Duodenal mucosa (tissue), 2 donors: ENCODE measurements around the gene JAZF1.

Source experiments
- H3K27ac ChIP-seq: one replicate; pipeline ENCODE4 v1.7.0; 2013; ENCODE audit warnings: low read depth, low read length
- H3K27me3 ChIP-seq, 2 donors: one replicate each; pipeline ENCODE4 v1.7.0; 2013; ENCODE audit warnings: low read length in 2 of 2, control low read depth in 1 of 2; ENCODE audit not compliant: insufficient read depth in 2 of 2, control insufficient read depth in 1 of 2
- H3K36me3 ChIP-seq, 2 donors: one replicate each; pipeline ENCODE4 v1.7.0; 2013; ENCODE audit warnings: low read length in 2 of 2, control low read depth in 1 of 2; ENCODE audit not compliant: insufficient read depth in 2 of 2, control insufficient read depth in 1 of 2
- H3K4me1 ChIP-seq, 2 donors: one replicate each; pipeline ENCODE4 v1.7.0; 2013; ENCODE audit warnings: low read length in 2 of 2, control low read depth in 1 of 2; ENCODE audit not compliant: insufficient read depth in 2 of 2, control insufficient read depth in 1 of 2
- H3K4me3 ChIP-seq, 2 donors: one replicate each; pipeline ENCODE4 v1.7.0; 2013; ENCODE audit warnings: low read length in 2 of 2, low read depth in 1 of 2
- H3K9ac ChIP-seq, 2 donors: one replicate each; pipeline ENCODE4 v1.7.0; 2013; ENCODE audit warnings: low read length in 2 of 2, low read depth in 1 of 2
- H3K9me3 ChIP-seq, 2 donors: one replicate each; pipeline ENCODE4 v1.7.0; 2013; ENCODE audit warnings: low read length in 2 of 2, control low read depth in 1 of 2; ENCODE audit not compliant: control insufficient read depth in 1 of 2

JAZF1 gene

GRCh38 chr7:28005847-28006231, 174.8 kb downstream of the JAZF1 start:
- H3K4me1 ChIP-seq = no peaks in the 10 kb centered on the region
- no peaks in the 10 kb centered on the region for H3K9me3 ChIP-seq
- H3K27ac ChIP-seq = no peak overlapping the region
- no peak overlapping the region for H3K4me3 ChIP-seq
- no peak overlapping the region for H3K9ac ChIP-seq
- no peaks in the 10 kb centered on the region for H3K27me3 ChIP-seq
- H3K36me3 ChIP-seq = no peaks in the 10 kb centered on the region

DNA sequence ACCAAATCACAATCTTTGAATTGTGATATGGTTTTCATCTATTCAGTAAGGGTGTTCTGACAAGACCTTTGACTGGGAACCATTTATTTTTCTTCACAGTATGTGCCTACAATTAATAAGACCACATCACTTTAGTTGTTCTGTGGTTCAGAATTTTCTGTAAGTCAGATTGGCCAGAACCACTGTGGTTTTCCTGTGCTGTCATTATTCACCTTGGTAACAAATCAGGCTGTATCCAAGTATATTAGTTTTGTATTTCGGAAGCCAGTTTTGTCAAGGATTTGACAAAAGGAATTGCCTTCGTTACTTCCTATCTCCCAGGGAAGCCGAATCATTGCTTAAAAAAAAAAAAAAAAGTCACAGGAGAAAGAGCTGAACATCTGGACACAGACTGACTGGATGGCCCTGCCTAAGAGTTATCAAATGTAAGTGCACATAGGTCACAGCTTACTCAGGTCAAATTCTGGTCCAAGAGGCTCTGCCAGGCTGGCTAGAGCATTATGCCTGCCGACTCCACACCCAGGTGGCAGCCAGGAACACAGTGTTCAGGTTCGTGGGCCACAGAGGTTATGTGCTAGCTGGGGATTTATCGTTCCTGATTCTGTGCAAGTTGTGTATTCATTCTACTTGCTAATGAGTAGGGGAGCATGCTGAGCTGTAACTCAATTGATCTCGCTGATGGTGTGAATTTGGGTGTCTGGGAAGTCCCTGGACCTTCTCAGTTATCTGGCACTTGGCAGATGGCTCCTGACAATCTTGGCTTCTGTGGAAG, 175.3 kb downstream of the JAZF1 start:
- H3K27me3 ChIP-seq = no peaks in the 10 kb centered on the region
- no peak overlapping the region for H3K4me3 ChIP-seq
- no peaks in the 10 kb centered on the region for H3K9me3 ChIP-seq
- no peak overlapping the region for H3K27ac ChIP-seq
- no peaks in the 10 kb centered on the region for H3K36me3 ChIP-seq
- no peak overlapping the region for H3K9ac ChIP-seq
- H3K4me1 ChIP-seq = no peaks in the 10 kb centered on the region

- H3K27ac ChIP-seq = no peak overlapping the region
- H3K27me3 ChIP-seq = no peaks in the 10 kb centered on the region
- H3K4me1 ChIP-seq = no peaks in the 10 kb centered on the region
- no peaks in the 10 kb centered on the region for H3K36me3 ChIP-seq
- H3K4me3 ChIP-seq = no peak overlapping the region
- H3K9ac ChIP-seq = no peak overlapping the region
- H3K9me3 ChIP-seq = no peaks in the 10 kb centered on the region
Measured at GRCh38 chr7:28003408-28003807, 177.2 kb downstream of the JAZF1 start.

DNA sequence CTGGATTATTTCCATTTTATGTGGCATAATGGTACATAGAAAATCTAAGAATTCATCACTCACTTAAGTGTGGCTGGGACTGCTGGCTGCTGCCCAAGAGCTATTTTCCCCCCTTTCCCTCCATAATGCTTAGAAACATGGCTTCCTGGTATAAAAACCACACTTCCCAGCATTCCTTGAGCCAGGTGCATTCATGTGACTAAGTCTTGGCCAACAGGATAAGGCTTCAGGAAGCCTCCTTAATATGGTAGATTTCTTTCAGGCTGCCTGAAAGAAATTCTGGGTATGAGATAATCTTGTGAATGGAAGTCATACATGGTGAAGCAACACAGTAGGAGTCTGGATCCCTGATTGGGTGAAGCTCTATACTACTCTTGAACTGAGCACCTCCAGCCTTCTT, 178.0 kb downstream of the JAZF1 start:
- Histone ChIP-seq H3K4me3 (no peak overlapping the region), H3K27ac (no peak overlapping the region), H3K9me3 (no peaks in the 10 kb centered on the region), H3K27me3 (no peaks in the 10 kb centered on the region), H3K4me1 (no peaks in the 10 kb centered on the region), H3K36me3 (no peaks in the 10 kb centered on the region), H3K9ac (no peak overlapping the region)

DNA sequence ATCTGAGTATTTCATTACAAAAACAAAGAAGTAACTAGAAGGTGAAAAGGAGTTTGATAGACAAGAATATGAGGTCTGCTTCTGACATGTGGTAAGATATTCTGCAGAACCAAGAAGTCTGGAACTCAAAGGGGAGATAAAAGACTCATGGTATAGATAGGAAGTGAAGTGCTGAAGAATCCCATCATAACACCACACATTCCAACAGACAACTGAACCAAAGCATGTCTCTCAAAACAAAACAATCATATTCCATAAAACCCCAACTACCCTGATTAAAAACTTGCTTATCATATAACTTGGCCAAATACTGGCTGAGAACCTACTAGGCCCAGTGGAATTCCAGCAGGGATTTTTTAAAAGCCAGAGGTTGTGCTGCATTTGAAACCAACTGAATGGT, 178.7 kb downstream of the JAZF1 start:
- no peaks in the 10 kb centered on the region for H3K9me3 ChIP-seq
- H3K9ac ChIP-seq = no peak overlapping the region
- no peak overlapping the region for H3K4me3 ChIP-seq
- H3K27me3 ChIP-seq = no peaks in the 10 kb centered on the region
- no peaks in the 10 kb centered on the region for H3K4me1 ChIP-seq
- H3K36me3 ChIP-seq = no peaks in the 10 kb centered on the region
- no peak overlapping the region for H3K27ac ChIP-seq

DNA sequence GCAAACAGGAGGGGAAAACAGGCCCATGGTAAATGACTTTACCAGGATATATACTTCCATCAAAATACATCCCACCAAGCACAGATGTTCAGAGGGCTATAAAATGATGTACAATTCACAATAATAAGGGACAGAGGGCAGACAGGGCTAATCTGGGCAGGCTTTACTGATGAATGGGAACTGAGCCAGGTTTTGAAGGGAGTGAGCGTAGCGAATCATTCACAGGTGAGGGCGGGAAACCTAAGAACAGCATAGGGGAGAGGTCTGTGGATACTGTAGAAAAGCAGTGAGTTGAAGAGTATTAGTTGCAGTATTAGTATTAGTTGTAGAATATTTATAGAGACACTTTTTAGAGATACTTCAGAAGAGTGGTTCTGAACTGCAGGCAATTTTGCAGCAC, 180.8 kb downstream of the JAZF1 start:
- H3K4me3 ChIP-seq = no peak overlapping the region
- H3K36me3 ChIP-seq = no peaks in the 10 kb centered on the region
- peaks cover 0 to 4% of the 10 kb centered on the region in 2 donors for H3K4me1 ChIP-seq
- H3K9me3 ChIP-seq = no peaks in the 10 kb centered on the region
- H3K27ac ChIP-seq = no peak overlapping the region
- no peak overlapping the region for H3K9ac ChIP-seq
- no peaks in the 10 kb centered on the region for H3K27me3 ChIP-seq

DNA sequence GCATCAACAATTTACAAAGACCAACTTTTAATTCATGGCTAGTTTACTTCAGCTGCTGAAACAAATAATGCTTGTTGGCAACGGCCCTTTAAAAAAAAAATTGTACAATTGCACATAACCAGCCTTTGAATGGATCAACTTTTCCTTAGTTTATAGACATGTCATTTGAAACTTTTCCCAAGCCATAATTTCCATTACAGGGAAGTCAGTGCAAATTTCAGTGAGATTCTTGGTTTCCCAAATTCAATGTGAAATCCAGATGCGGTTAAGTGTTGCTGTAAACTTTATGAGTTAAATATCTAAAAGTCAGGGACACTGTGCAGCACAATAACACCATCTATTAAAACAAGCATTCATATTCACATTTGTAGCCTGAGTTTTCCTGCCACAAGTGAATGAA, 182.2 kb downstream of the JAZF1 start:
- no peak overlapping the region for H3K9ac ChIP-seq
- H3K27me3 ChIP-seq = no peaks in the 10 kb centered on the region
- no peak overlapping the region for H3K27ac ChIP-seq
- H3K4me3 ChIP-seq = no peak overlapping the region
- H3K9me3 ChIP-seq = no peaks in the 10 kb centered on the region
- peaks cover 0 to 6% of the 10 kb centered on the region in 2 donors for H3K4me1 ChIP-seq
- H3K36me3 ChIP-seq = no peaks in the 10 kb centered on the region

DNA sequence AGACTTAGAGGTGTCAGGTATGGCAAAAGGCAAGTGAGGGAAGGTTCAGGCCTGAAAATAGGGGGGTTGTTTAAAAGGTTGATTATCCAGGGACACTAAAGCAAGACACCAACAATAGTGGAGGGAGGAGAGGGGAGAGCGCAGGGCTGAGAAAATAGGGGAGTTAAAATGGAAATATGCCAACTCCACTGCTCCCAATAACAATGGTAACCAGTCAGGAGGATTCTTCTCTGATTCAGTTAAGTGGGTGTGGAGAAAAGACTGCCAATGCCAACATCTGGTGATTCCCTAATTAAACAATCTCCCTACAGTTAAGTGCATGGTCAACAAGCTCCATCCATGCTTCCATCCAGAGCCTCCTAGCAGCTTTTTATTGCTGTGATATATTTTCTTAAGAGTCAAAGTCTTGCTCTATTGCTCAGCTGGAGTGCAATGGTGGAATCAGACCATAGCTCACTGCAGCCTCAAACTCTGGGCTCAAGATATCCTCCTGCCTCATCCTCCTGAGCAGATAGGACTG, 183.3 kb downstream of the JAZF1 start:
- H3K4me3 ChIP-seq = no peak overlapping the region
- H3K27ac ChIP-seq = no peak overlapping the region
- H3K36me3 ChIP-seq = no peaks in the 10 kb centered on the region
- H3K4me1 ChIP-seq = peaks cover 0 to 6% of the 10 kb centered on the region in 2 donors
- no peak overlapping the region for H3K9ac ChIP-seq
- H3K9me3 ChIP-seq = no peaks in the 10 kb centered on the region
- no peaks in the 10 kb centered on the region for H3K27me3 ChIP-seq

DNA sequence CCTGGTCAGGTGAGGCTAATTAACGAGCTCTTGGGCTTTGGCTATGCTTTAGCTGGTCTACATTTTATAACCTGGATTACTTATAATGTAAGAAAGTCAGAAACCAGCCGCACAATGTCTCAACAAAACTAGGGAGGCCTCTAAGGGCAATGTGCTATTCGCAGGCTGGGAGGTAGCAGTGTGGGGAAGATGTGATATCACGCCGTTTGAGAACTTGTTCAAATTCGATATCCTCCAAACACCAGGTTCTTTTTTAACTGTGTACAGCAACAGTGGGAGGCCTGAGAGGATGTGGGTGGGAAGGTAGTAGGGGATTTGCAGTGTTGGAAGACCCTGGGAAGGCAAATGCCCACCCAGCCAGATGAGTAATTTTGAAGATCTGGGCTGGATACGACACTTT, 184.5 kb downstream of the JAZF1 start:
- Histone ChIP-seq H3K4me1 (peaks cover 0 to 6% of the 10 kb centered on the region in 2 donors), H3K36me3 (no peaks in the 10 kb centered on the region), H3K9ac (no peak overlapping the region), H3K9me3 (no peaks in the 10 kb centered on the region), H3K4me3 (no peak overlapping the region), H3K27ac (no peak overlapping the region), H3K27me3 (no peaks in the 10 kb centered on the region)

GRCh38 chr7:27995228-27995627, 185.4 kb downstream of the JAZF1 start:
- Histone ChIP-seq H3K9ac (no peak overlapping the region), H3K27me3 (no peaks in the 10 kb centered on the region), H3K9me3 (no peaks in the 10 kb centered on the region), H3K36me3 (no peaks in the 10 kb centered on the region), H3K27ac (no peak overlapping the region), H3K4me1 (peaks cover 0 to 6% of the 10 kb centered on the region in 2 donors), H3K4me3 (no peak overlapping the region)
